Pericardium fibroblast (primary cell): ENCODE data around the gene KCNE5. TPM values are rescaled to one million over a fixed set of nuclear protein-coding genes. Genes with fewer than 3 reads are reported as not detected.

Source experiments
- total RNA-seq: library from RNA; depleted of rRNA; stranded (reverse); fragments of >200 nt; gene quantifications from 2 replicates; pipeline ENCODE4 v1.2.3, GENCODE V29; 2015

Gene KCNE5
- 0.58 and 1.0 TPM in 2 replicates for total RNA-seq

DNA sequence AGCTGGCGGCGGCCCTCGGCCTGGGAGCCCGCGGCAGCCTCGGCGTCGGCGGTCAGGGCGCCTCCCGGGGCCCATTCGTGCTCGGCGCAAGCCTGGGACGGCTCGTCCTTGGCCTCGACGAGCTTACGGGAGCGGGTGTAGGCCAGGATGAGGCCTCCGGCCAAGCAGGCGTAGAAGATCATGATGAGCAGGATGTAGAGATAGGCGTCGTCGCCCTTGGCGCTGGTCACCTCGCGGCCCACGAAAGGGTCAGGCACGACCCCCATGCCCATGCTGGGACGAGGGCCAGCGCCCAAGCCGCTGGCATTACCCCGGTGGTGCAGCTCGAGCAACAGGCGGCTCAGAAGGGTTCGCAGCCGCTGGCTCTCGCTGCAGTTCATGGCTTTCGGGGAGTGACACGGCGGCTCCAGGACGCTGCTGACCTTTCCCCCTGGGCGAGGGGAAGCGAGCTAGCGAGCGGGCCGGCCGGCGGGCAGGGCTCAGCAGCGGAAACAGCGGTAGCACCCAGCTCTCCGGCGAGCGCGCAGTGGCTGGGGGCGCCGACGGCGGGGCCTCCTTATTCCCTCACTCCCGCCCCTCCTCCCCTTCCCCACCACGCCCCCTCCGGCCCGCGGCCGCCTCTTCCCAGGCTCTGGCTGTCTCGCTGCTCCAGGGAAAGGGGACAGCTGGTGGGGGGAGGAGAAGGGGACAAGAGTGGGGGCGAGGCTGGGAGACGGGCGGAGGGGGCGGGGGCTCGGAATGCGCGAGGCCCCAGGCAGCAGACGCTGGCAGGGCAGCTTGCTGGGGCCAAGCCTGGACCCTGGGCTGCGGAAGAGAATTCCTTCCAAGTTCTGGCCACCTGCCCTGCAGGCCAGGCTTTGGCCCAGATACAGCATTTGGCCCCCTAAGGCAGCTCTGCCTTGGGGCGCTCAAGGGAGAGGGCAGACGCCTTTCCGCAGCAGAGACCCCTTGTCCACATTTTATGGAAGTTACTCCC, at the start of gene KCNE5:
KCNE5 (minus strand) TSS at position 532 of the 976 bp plus-strand sequence; CDS start at position 380, 152 bp downstream.

Other genes starting within 250 kb of the KCNE5 start
- not detected in 2 replicates for gene GUCY2F, start 143.1 kb downstream of the KCNE5 start, total RNA-seq
- gene NXT2, start 88.3 kb downstream of the KCNE5 start, total RNA-seq, result 8.9 and 9.3 TPM in 2 replicates
- gene ACSL4, start 108.1 kb upstream of the KCNE5 start, total RNA-seq, result 17.5 and 48.0 TPM in 2 replicates